KMS-11 (cell line): ENCODE measurements around the gene CYSTM1.

ENCODE experiments used
- H2AFZ ChIP-seq: fragments of 200-600 bp; sonication (generic); 2 replicates; pipeline ENCODE4 v1.6.1; 2016; ENCODE audit warnings: antibody characterized with exemption, mixed run types, low read depth
- H3K27ac ChIP-seq: fragments of 200-600 bp; sonication (generic); 2 replicates; pipeline ENCODE4 v1.6.1; 2016; ENCODE audit warnings: mild to moderate bottlenecking, mixed run types
- H3K27me3 ChIP-seq: fragments of 200-600 bp; sonication (generic); 2 replicates; pipeline ENCODE4 v1.6.1; 2017; ENCODE audit warnings: mild to moderate bottlenecking, low read depth, mixed run types, moderate library complexity; ENCODE audit not compliant: insufficient read depth
- H3K36me3 ChIP-seq: fragments of 200-600 bp; sonication (generic); 2 replicates; pipeline ENCODE4 v1.6.1; 2017; ENCODE audit warnings: mild to moderate bottlenecking, mixed run types; ENCODE audit not compliant: insufficient read depth
- H3K4me1 ChIP-seq: fragments of 200-600 bp; sonication (generic); 2 replicates; pipeline ENCODE4 v1.6.1; 2016; ENCODE audit warnings: mild to moderate bottlenecking, low read depth, mixed run types; ENCODE audit not compliant: poor library complexity, severe bottlenecking
- H3K4me2 ChIP-seq: fragments of 200-600 bp; sonication (generic); 2 replicates; pipeline ENCODE4 v1.7.0; 2016; ENCODE audit warnings: mild to moderate bottlenecking, mixed run types
- H3K4me3 ChIP-seq: fragments of 200-600 bp; sonication (generic); IDR thresholded peaks from 2 replicates; pipeline ENCODE4 v1.6.1; 2017; ENCODE audit warnings: low read depth, low read length, mixed read lengths; ENCODE audit not compliant: insufficient read depth
- H3K79me2 ChIP-seq: fragments of 200-600 bp; sonication (generic); 2 replicates; pipeline ENCODE4 v1.6.1; 2016; ENCODE audit warnings: low read depth, mixed run types; ENCODE audit not compliant: insufficient read depth
- H3K9ac ChIP-seq: fragments of 200-600 bp; sonication (generic); 2 replicates; pipeline ENCODE4 v1.6.1; 2016; ENCODE audit warnings: mild to moderate bottlenecking, mixed run types
- H4K20me1 ChIP-seq: fragments of 200-600 bp; sonication (generic); 2 replicates; pipeline ENCODE4 v1.6.1; 2016; ENCODE audit warnings: mild to moderate bottlenecking, mixed run types; ENCODE audit not compliant: insufficient read depth
- CTCF ChIP-seq: fragments of 200-600 bp; sonication (generic); conservative IDR thresholded peaks from 2 replicates; pipeline ENCODE4 v1.6.1; 2017; ENCODE audit warnings: low read depth, mild to moderate bottlenecking, antibody characterized with exemption, low read length, moderate library complexity, mixed read lengths

The CYSTM1 gene

GRCh38 chr5:140232731-140233130 lies 57.7 kb downstream of the CYSTM1 start:
- no peak overlapping the region for H3K4me2 ChIP-seq
- no peak for TF ChIP-seq CTCF
- no peak overlapping the region for H3K9ac ChIP-seq
- no peaks in the 10 kb centered on the region for H3K4me1 ChIP-seq
- no peak overlapping the region for H3K27ac ChIP-seq
- H3K27me3 ChIP-seq, result no peaks in the 10 kb centered on the region
- no peaks in the 10 kb centered on the region for H3K79me2 ChIP-seq
- H3K4me3 ChIP-seq, result no peak overlapping the region
- H2AFZ ChIP-seq, result no peak overlapping the region
- no peaks in the 10 kb centered on the region for H3K36me3 ChIP-seq
- H4K20me1 ChIP-seq, result no peaks in the 10 kb centered on the region

- Histone ChIP-seq H3K27ac (no peak overlapping the region), H3K9ac (no peak overlapping the region), H3K4me1 (no peaks in the 10 kb centered on the region), H3K4me2 (no peak overlapping the region), H3K79me2 (no peaks in the 10 kb centered on the region), H2AFZ (no peak overlapping the region), H3K36me3 (no peaks in the 10 kb centered on the region), H4K20me1 (no peaks in the 10 kb centered on the region), H3K27me3 (no peaks in the 10 kb centered on the region), H3K4me3 (no peak overlapping the region)
- TF ChIP-seq CTCF, result no peak
These were observed 59.5 kb downstream of the CYSTM1 start for GRCh38 chr5:140234377-140234989.

GRCh38 chr5:140235791-140236551 lies 61.0 kb downstream of the CYSTM1 start:
- H3K27ac ChIP-seq, result no peak overlapping the region
- H3K36me3 ChIP-seq, result no peaks in the 10 kb centered on the region
- H3K79me2 ChIP-seq, result no peaks in the 10 kb centered on the region
- no peak overlapping the region for H3K9ac ChIP-seq
- H4K20me1 ChIP-seq, result no peaks in the 10 kb centered on the region
- TF ChIP-seq CTCF, result no peak
- H3K4me1 ChIP-seq, result no peaks in the 10 kb centered on the region
- no peak overlapping the region for H3K4me3 ChIP-seq
- H3K4me2 ChIP-seq, result no peak overlapping the region
- no peak overlapping the region for H2AFZ ChIP-seq
- H3K27me3 ChIP-seq, result no peaks in the 10 kb centered on the region

GRCh38 chr5:140236891-140237598 lies 62.1 kb downstream of the CYSTM1 start:
- Histone ChIP-seq H4K20me1 (no peaks in the 10 kb centered on the region), H3K4me1 (no peaks in the 10 kb centered on the region), H3K9ac (no peak overlapping the region), H3K79me2 (no peaks in the 10 kb centered on the region), H2AFZ (no peak overlapping the region), H3K4me2 (no peak overlapping the region), H3K36me3 (no peaks in the 10 kb centered on the region), H3K4me3 (no peak overlapping the region), H3K27me3 (no peaks in the 10 kb centered on the region), H3K27ac (no peak overlapping the region)
- TF ChIP-seq CTCF, result no peak
